ENCODE data around the gene USP40.

USP40 gene

GRCh38 chr2:233436691-233437438 is 129.7 kb downstream of the USP40 start:
- ChIA-PET POLR2A (no interaction called here), CTCF (no interaction called here)
- no peak for DNase-seq (ENCODE audit: extremely low spot score)
- TF ChIP-seq, protein P1, sequence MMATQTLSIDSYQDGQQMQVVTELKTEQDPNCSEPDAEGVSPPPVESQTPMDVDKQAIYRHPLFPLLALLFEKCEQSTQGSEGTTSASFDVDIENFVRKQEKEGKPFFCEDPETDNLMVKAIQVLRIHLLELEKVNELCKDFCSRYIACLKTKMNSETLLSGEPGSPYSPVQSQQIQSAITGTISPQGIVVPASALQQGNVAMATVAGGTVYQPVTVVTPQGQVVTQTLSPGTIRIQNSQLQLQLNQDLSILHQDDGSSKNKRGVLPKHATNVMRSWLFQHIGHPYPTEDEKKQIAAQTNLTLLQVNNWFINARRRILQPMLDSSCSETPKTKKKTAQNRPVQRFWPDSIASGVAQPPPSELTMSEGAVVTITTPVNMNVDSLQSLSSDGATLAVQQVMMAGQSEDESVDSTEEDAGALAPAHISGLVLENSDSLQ (IDR thresholded peaks at IDR 0.05), result no peak
- TF ChIP-seq BHLHE40 (IDR thresholded peaks at IDR 0.05; ENCODE audit: borderline replicate concordance) (no peak), TARDBP (IDR thresholded peaks at IDR 0.05) (no peak), ZNF384 (IDR thresholded peaks at IDR 0.05) (no peak), FOXA1 (IDR thresholded peaks at IDR 0.05) (no peak), SP1 (IDR thresholded peaks at IDR 0.05) (no peak), HDGF (IDR thresholded peaks at IDR 0.05; ENCODE audit: borderline replicate concordance) (no peak), NFRKB (IDR thresholded peaks at IDR 0.05) (no peak), LEF1 (IDR thresholded peaks at IDR 0.05; ENCODE audit: borderline replicate concordance) (no peak)

DNA sequence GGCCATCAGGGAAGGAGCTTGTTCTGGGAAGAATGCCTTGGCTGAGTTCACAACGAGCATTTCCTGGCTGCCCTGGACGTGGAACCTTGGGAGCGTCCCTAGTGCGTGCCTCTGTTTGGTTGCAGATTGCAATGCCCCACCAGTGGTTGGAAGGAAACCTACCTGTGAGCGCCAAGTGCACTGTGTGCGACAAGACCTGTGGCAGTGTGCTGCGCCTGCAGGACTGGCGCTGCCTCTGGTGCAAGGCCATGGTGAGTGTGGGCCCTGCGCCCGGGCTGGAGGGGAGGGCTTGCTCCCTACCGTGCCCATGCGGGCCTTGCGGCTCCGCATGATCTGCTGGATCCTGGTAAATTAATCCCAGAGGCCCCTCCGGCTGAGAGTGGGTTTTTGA is 130.4 kb downstream of the USP40 start:
- CTCF ChIA-PET, result no interaction called here
- POLR2A ChIA-PET, result no interaction called here

DNA sequence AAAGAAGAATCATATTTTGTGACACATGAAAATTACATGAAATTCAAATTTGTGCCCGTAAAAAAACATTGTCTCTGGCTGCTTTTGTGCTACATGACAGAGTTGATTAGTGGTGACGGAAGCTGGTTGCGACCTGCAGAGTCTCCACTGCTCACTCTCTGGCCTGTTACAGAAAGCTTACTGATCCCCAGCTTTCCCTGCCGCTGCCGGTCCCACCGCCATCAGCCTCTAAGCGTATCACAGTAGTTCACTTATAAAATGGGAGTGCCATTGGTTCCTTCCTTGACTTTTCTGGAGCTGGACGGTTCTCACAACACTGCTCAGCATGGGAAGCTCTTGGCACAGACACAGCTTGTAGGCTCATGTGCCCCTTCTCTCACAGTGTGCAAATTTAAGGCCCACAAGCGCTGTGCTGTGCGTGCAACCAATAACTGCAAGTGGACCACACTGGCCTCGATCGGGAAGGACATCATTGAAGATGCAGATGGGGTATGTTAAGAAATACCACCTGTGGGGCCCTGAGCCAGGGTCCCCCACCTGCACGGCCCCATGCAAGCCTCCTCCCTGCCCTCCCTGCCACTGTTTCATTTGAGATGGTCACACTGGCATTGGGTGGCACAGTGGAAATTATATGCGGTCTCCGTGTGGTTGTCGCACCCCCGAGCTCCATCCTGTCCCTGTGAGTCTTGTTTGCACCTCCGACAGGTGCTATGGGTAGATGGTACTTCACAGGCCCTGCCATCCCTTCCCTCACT is 131.0 kb downstream of the USP40 start:
- no peak for TF ChIP-seq TARDBP (IDR thresholded peaks at IDR 0.05)
- no peak for TF ChIP-seq FOXK2 (IDR thresholded peaks at IDR 0.05)
- TF ChIP-seq FOXM1 (IDR thresholded peaks at IDR 0.05; ENCODE audit: borderline replicate concordance), result no peak
- TF ChIP-seq, protein P1 (IDR thresholded peaks at IDR 0.05), result no peak
- TF ChIP-seq ZNF384 (IDR thresholded peaks at IDR 0.05), result no peak
- TF ChIP-seq LEF1 (IDR thresholded peaks at IDR 0.05; ENCODE audit: borderline replicate concordance), result no peak
- no peak for TF ChIP-seq ELF4 (IDR thresholded peaks at IDR 0.05)
- no peak for TF ChIP-seq HDGF (IDR thresholded peaks at IDR 0.05; ENCODE audit: borderline replicate concordance)
- TF ChIP-seq FOXA1 (IDR thresholded peaks at IDR 0.05), result no peak
- no peak for TF ChIP-seq CTBP1 (IDR thresholded peaks at IDR 0.05; ENCODE audit: borderline replicate concordance)
- no peak for TF ChIP-seq SUZ12 (IDR thresholded peaks at IDR 0.05)
- no peak for TF ChIP-seq BHLHE40 (IDR thresholded peaks at IDR 0.05; ENCODE audit: borderline replicate concordance)
- TF ChIP-seq SP1 (IDR thresholded peaks at IDR 0.05), result no peak
- no peak for TF ChIP-seq NFRKB (IDR thresholded peaks at IDR 0.05)
- no peak for TF ChIP-seq ARNT (IDR thresholded peaks at IDR 0.05)
- no peak for DNase-seq (ENCODE audit: extremely low spot score)
- ChIA-PET CTCF (interaction anchor here (1.2 kb wide), 1 partner anchor 13 kb away, joined by 3 read pairs; no protein-coding TSS in a partner anchor), POLR2A (no interaction called here)

More for the DNA sequence above, 130.4 kb downstream of the USP40 start:
- DNase-seq (ENCODE audit: extremely low spot score), result no peak
- TF ChIP-seq BHLHE40 (IDR thresholded peaks at IDR 0.05; ENCODE audit: borderline replicate concordance) (no peak), SP1 (IDR thresholded peaks at IDR 0.05) (no peak), ZNF384 (IDR thresholded peaks at IDR 0.05) (no peak), ARNT (IDR thresholded peaks at IDR 0.05) (no peak), LEF1 (IDR thresholded peaks at IDR 0.05; ENCODE audit: borderline replicate concordance) (no peak), CTBP1 (IDR thresholded peaks at IDR 0.05; ENCODE audit: borderline replicate concordance) (no peak), NFRKB (IDR thresholded peaks at IDR 0.05) (no peak), L3MBTL2 (conservative IDR thresholded peaks at IDR 0.05) (no peak), TARDBP (IDR thresholded peaks at IDR 0.05) (no peak), FOXM1 (IDR thresholded peaks at IDR 0.05; ENCODE audit: borderline replicate concordance) (no peak), SUZ12 (IDR thresholded peaks at IDR 0.05) (no peak), FOXK2 (IDR thresholded peaks at IDR 0.05) (no peak), FOXA1 (IDR thresholded peaks at IDR 0.05) (no peak), HDGF (IDR thresholded peaks at IDR 0.05; ENCODE audit: borderline replicate concordance) (no peak), ELF4 (IDR thresholded peaks at IDR 0.05) (no peak)
- TF ChIP-seq, protein P1 (IDR thresholded peaks at IDR 0.05), result no peak

- ChIA-PET POLR2A (no interaction called here), CTCF (interaction anchor here (1.2 to 1.5 kb wide), 2 partner anchors 8 to 14 kb away, joined by 3 to 4 read pairs; no protein-coding TSS in a partner anchor)
- TF ChIP-seq TARDBP (IDR thresholded peaks at IDR 0.05) (no peak), ZNF384 (IDR thresholded peaks at IDR 0.05) (no peak), ELF4 (IDR thresholded peaks at IDR 0.05) (no peak), L3MBTL2 (conservative IDR thresholded peaks at IDR 0.05) (no peak), ARNT (IDR thresholded peaks at IDR 0.05) (no peak), SUZ12 (IDR thresholded peaks at IDR 0.05) (no peak), HDGF (IDR thresholded peaks at IDR 0.05; ENCODE audit: borderline replicate concordance) (no peak), LEF1 (IDR thresholded peaks at IDR 0.05; ENCODE audit: borderline replicate concordance) (no peak), FOXA1 (IDR thresholded peaks at IDR 0.05) (no peak), BHLHE40 (IDR thresholded peaks at IDR 0.05; ENCODE audit: borderline replicate concordance) (no peak), FOXK2 (IDR thresholded peaks at IDR 0.05) (no peak), FOXM1 (IDR thresholded peaks at IDR 0.05; ENCODE audit: borderline replicate concordance) (no peak), CTBP1 (IDR thresholded peaks at IDR 0.05; ENCODE audit: borderline replicate concordance) (no peak), SP1 (IDR thresholded peaks at IDR 0.05) (no peak), NFRKB (IDR thresholded peaks at IDR 0.05) (no peak)
- TF ChIP-seq, protein P1 (IDR thresholded peaks at IDR 0.05), result no peak
- no peak for DNase-seq (ENCODE audit: extremely low spot score)
Measured at GRCh38 chr2:233434666-233435330, 131.8 kb downstream of the USP40 start.

All from HEK293T (cell line).